Stromal cell of bone marrow (primary cell): ENCODE results near the gene GPN1.
A peak's percentile ranks its signal among the peaks of the same experiment; 100 is the strongest.
"Not testable (repeated sequence)": the region's sequence is repeated elsewhere in the genome, so short reads cannot be mapped to it uniquely, and the experiment has no call there.

ENCODE experiments used
- DNase-seq: peaks from one replicate; pipeline ENCODE4 v3.0.0-alpha.2; 2012; ENCODE audit warnings: low read depth

Gene GPN1

GRCh38 chr2:27628767-27629709, at the start of gene GPN1, which contains the start of gene CCDC121:
TSS of gene GPN1 (plus strand) at chr2:27629050. CDS start at chr2:27629059, 9 bp downstream.
TSS of gene CCDC121 (minus strand) at chr2:27629012. CDS start at chr2:27627799, 1,213 bp downstream.
- peak; percentile 91 for DNase-seq

GRCh38 chr2:27581417-27582128, 47.3 kb upstream of the GPN1 start:
- DNase-seq = no peak

GRCh38 chr2:27582129-27582694, 46.6 kb upstream of the GPN1 start:
- DNase-seq = no peak

GRCh38 chr2:27582695-27583389, 46.0 kb upstream of the GPN1 start, which contains the start of gene ZNF512:
TSS of gene ZNF512 (plus strand) at chr2:27583042. CDS start at chr2:27583113, 71 bp downstream.
- peak; percentile 66 for DNase-seq

GRCh38 chr2:27583390-27583915, 45.4 kb upstream of the GPN1 start:
- DNase-seq = no peak

- DNase-seq = no peak
Observed at GRCh38 chr2:27584597-27584996, 44.3 kb upstream of the GPN1 start.

GRCh38 chr2:27587025-27587424, 41.8 kb upstream of the GPN1 start:
- DNase-seq = no peak

GRCh38 chr2:27588308-27588707, 40.5 kb upstream of the GPN1 start:
- DNase-seq = no peak

- no peak for DNase-seq
Observed at GRCh38 chr2:27591745-27592144, 37.1 kb upstream of the GPN1 start.

GRCh38 chr2:27593240-27593639, 35.6 kb upstream of the GPN1 start:
- no peak for DNase-seq

GRCh38 chr2:27594020-27594703, 34.7 kb upstream of the GPN1 start:
- not testable (repeated sequence) for DNase-seq

- DNase-seq = not testable (repeated sequence)
Observed at GRCh38 chr2:27595412-27595811, 33.4 kb upstream of the GPN1 start.

- DNase-seq = no peak
Observed at GRCh38 chr2:27596627-27597026, 32.2 kb upstream of the GPN1 start.

- peak; percentile 56 for DNase-seq
Observed at GRCh38 chr2:27606611-27607010, 22.2 kb upstream of the GPN1 start.

GRCh38 chr2:27613985-27614384, 14.9 kb upstream of the GPN1 start:
- DNase-seq = no peak

GRCh38 chr2:27615316-27615715, 13.5 kb upstream of the GPN1 start:
- DNase-seq = no peak

GRCh38 chr2:27621524-27621923, 7.3 kb upstream of the GPN1 start:
- no peak for DNase-seq

- no peak for DNase-seq
Observed at GRCh38 chr2:27622921-27623384, 5.9 kb upstream of the GPN1 start.

GRCh38 chr2:27624943-27625342, 3.9 kb upstream of the GPN1 start:
- DNase-seq = no peak

- not testable (repeated sequence) for DNase-seq
Observed at GRCh38 chr2:27626323-27626722, 2.5 kb upstream of the GPN1 start.

- not testable (repeated sequence) for DNase-seq
Observed at GRCh38 chr2:27626921-27627320, 1.9 kb upstream of the GPN1 start.
